Progenitor cell of endocrine pancreas (in vitro differentiated cells): ENCODE data around the gene FAF1. TPM values are rescaled to one million over a fixed set of nuclear protein-coding genes. Genes with fewer than 3 reads are reported as not detected.

ENCODE experiments used
- DNase-seq: peaks from one replicate; pipeline ENCODE4 v3.0.0; 2021; ENCODE audit warnings: low spot score; ENCODE audit not compliant: unreplicated experiment
- H3K27ac Mint-ChIP-seq: 2 replicates; pipeline ENCODE4 v1.8.0; 2021; ENCODE audit warnings: mild to moderate bottlenecking, moderate library complexity, mixed read lengths
- H3K27me3 Mint-ChIP-seq: 2 replicates; pipeline ENCODE4 v1.8.0; 2021; ENCODE audit warnings: mixed read lengths
- H3K36me3 Mint-ChIP-seq: 2 replicates; pipeline ENCODE4 v1.8.0; 2022; ENCODE audit warnings: mixed read lengths; ENCODE audit not compliant: insufficient read depth
- H3K4me1 Mint-ChIP-seq: 2 replicates; pipeline ENCODE4 v1.8.0; 2021; ENCODE audit warnings: low read depth, mixed read lengths
- H3K4me3 Mint-ChIP-seq: 2 replicates; pipeline ENCODE4 v1.8.0; 2021; ENCODE audit warnings: low read depth, mild to moderate bottlenecking, moderate library complexity, mixed read lengths
- H3K9me3 Mint-ChIP-seq: 2 replicates; pipeline ENCODE4 v1.8.0; 2021; ENCODE audit warnings: low read depth, mixed read lengths
- CTCF ChIP-seq: fragments of 200-600 bp; sonication (generic); IDR thresholded peaks from one replicate; pipeline ENCODE4 v1.5.0; 2021; ENCODE audit warnings: antibody characterized with exemption, mild to moderate bottlenecking; ENCODE audit not compliant: unreplicated experiment
- total RNA-seq: library from RNA; stranded (reverse); gene quantifications from 2 replicates; pipeline ENCODE4 v1.2.1, GENCODE V29; 2021

FAF1 gene
- total RNA-seq, 1 donor from 2014 or later: 49.0 TPM

- no peak for TF ChIP-seq CTCF
- Mint-ChIP-seq H3K36me3 (no peaks in the 10 kb centered on the region), H3K27me3 (peaks cover 88% of the 10 kb centered on the region), H3K9me3 (no peaks in the 10 kb centered on the region), H3K4me3 (no peak overlapping the region), H3K4me1 (no peaks in the 10 kb centered on the region), H3K27ac (no peak overlapping the region)
- no peak for DNase-seq
Measured at GRCh38 chr1:50981741-50982140, 21.7 kb upstream of the FAF1 start.

- Mint-ChIP-seq H3K4me3 (no peak overlapping the region), H3K27me3 (peaks cover 89% of the 10 kb centered on the region), H3K9me3 (no peaks in the 10 kb centered on the region)
Measured at GRCh38 chr1:50980505-50980904, 20.4 kb upstream of the FAF1 start.

GRCh38 chr1:50979937-50980336 is 19.9 kb upstream of the FAF1 start:
- Mint-ChIP-seq H3K27me3 (peaks cover 89% of the 10 kb centered on the region), H3K4me3 (no peak overlapping the region), H3K9me3 (no peaks in the 10 kb centered on the region)

More at GRCh38 chr1:50980505-50980904, 20.4 kb upstream of the FAF1 start:
- TF ChIP-seq CTCF: no peak
- H3K27ac Mint-ChIP-seq: no peak overlapping the region
- H3K4me1 Mint-ChIP-seq: no peaks in the 10 kb centered on the region
- no peaks in the 10 kb centered on the region for H3K36me3 Mint-ChIP-seq
- no peak for DNase-seq

GRCh38 chr1:50978852-50979781 is 19.1 kb upstream of the FAF1 start:
- Mint-ChIP-seq H3K4me1 (no peaks in the 10 kb centered on the region), H3K27me3 (peaks cover 91% of the 10 kb centered on the region), H3K36me3 (no peaks in the 10 kb centered on the region), H3K27ac (no peak overlapping the region), H3K4me3 (peak overlapping the region; percentile 41), H3K9me3 (no peaks in the 10 kb centered on the region)
- DNase-seq: no peak
- TF ChIP-seq CTCF: no peak

More at GRCh38 chr1:50979937-50980336, 19.9 kb upstream of the FAF1 start:
- no peaks in the 10 kb centered on the region for H3K4me1 Mint-ChIP-seq
- no peak for DNase-seq
- H3K36me3 Mint-ChIP-seq: no peaks in the 10 kb centered on the region
- TF ChIP-seq CTCF: no peak
- no peak overlapping the region for H3K27ac Mint-ChIP-seq

- Mint-ChIP-seq H3K27me3 (peaks cover 92% of the 10 kb centered on the region), H3K9me3 (no peaks in the 10 kb centered on the region), H3K4me1 (no peaks in the 10 kb centered on the region), H3K27ac (no peak overlapping the region), H3K4me3 (peak overlapping the region; percentile 41), H3K36me3 (no peaks in the 10 kb centered on the region)
- no peak for TF ChIP-seq CTCF
- peak; percentile 27 for DNase-seq
Measured at GRCh38 chr1:50978144-50978851, 18.2 kb upstream of the FAF1 start.
